HEK293 (cell line): ENCODE results near the gene REPS2.

ENCODE experiments used
- CTCF ChIP-seq: fragments of 450-650 bp; formaldehyde crosslinking; IDR thresholded peaks from 2 replicates; pipeline ENCODE4 v1.5.1; 2016; ENCODE audit warnings: missing biosample characterization, missing genetic modification characterization
- PRDM10 ChIP-seq: fragments of 450-650 bp; formaldehyde crosslinking; IDR thresholded peaks from 2 replicates; pipeline ENCODE4 v1.5.1; 2016; ENCODE audit warnings: missing biosample characterization, missing genetic modification characterization
- PRDM2 ChIP-seq: fragments of 450-650 bp; formaldehyde crosslinking; IDR thresholded peaks from 2 replicates; pipeline ENCODE4 v1.5.1; 2016; ENCODE audit warnings: missing biosample characterization, missing genetic modification characterization, borderline replicate concordance
- REST ChIP-seq: fragments of 450-650 bp; formaldehyde crosslinking; IDR thresholded peaks from 2 replicates; pipeline ENCODE4 v1.5.1; 2016; ENCODE audit warnings: missing biosample characterization, missing genetic modification characterization
- YY1 ChIP-seq: fragments of 450-650 bp; formaldehyde crosslinking; IDR thresholded peaks from 2 replicates; pipeline ENCODE4 v1.5.1; 2018; ENCODE audit warnings: missing biosample characterization, missing genetic modification characterization
- ZBTB10 ChIP-seq: fragments of 450-650 bp; formaldehyde crosslinking; IDR thresholded peaks from 2 replicates; pipeline ENCODE4 v1.5.1; 2016; ENCODE audit warnings: missing biosample characterization, missing genetic modification characterization
- ZNF19 ChIP-seq: fragments of 450-650 bp; formaldehyde crosslinking; IDR thresholded peaks from 2 replicates; pipeline ENCODE4; 2016; ENCODE audit warnings: missing biosample characterization, missing genetic modification characterization, low read depth
- ZNF24 ChIP-seq: fragments of 450-650 bp; formaldehyde crosslinking; IDR thresholded peaks from 2 replicates; pipeline ENCODE4 v1.5.1; 2016; ENCODE audit warnings: missing biosample characterization, missing genetic modification characterization
- ZNF274 ChIP-seq, 2 experiments: fragments of 200-500 bp in 1 of 2; fragments of 450-650 bp in 1 of 2; sonication (Bioruptor generic) in 1 of 2; formaldehyde crosslinking in 1 of 2; IDR thresholded peaks; 2 replicates each; pipeline versions ENCODE4 v1.5.1 to v1.6.1; 2014 to 2016; ENCODE audit warnings: borderline replicate concordance in 1 of 2, inconsistent platforms in 1 of 2, low read length in 1 of 2, missing biosample characterization in 1 of 2, missing genetic modification characterization in 1 of 2
- ZNF354C ChIP-seq: fragments of 450-650 bp; formaldehyde crosslinking; IDR thresholded peaks from 2 replicates; pipeline ENCODE4 v1.5.1; 2016; ENCODE audit warnings: missing biosample characterization, missing genetic modification characterization, low read depth, borderline replicate concordance
- ZNF416 ChIP-seq: fragments of 450-650 bp; formaldehyde crosslinking; IDR thresholded peaks from 2 replicates; pipeline ENCODE4 v1.5.1; 2016; ENCODE audit warnings: missing biosample characterization, missing genetic modification characterization
- ZNF473 ChIP-seq: fragments of 450-650 bp; formaldehyde crosslinking; IDR thresholded peaks from 2 replicates; pipeline ENCODE4 v1.5.1; 2017; ENCODE audit warnings: missing biosample characterization, missing genetic modification characterization
- ZNF76 ChIP-seq: fragments of 450-650 bp; formaldehyde crosslinking; IDR thresholded peaks from 2 replicates; pipeline ENCODE4; 2016; ENCODE audit warnings: low read depth, missing biosample characterization, missing genetic modification characterization, borderline replicate concordance
- ZNF777 ChIP-seq: fragments of 450-650 bp; formaldehyde crosslinking; IDR thresholded peaks from 2 replicates; pipeline ENCODE4 v1.5.1; 2017; ENCODE audit warnings: missing biosample characterization, missing genetic modification characterization, borderline replicate concordance

- TF ChIP-seq ZNF76 (tag by site-specific recombination) (no peak), ZNF473 (no peak), CTCF (no peak), REST (no peak), ZBTB10 (tag by site-specific recombination) (no peak), YY1 (no peak), ZNF24 (tag by site-specific recombination) (no peak), ZNF19 (tag by site-specific recombination) (no peak), ZNF274 (IDR thresholded peaks at IDR 0.05; ENCODE audit: low read length) (no peak), ZNF274 (tag by site-specific recombination; IDR thresholded peaks at IDR 0.05; ENCODE audit: borderline replicate concordance) (no peak), ZNF777 (tag by site-specific recombination) (no peak), ZNF354C (no peak), PRDM2 (no peak), PRDM10 (tag by site-specific recombination) (no peak), ZNF416 (tag by site-specific recombination) (no peak)
These were observed 50.9 kb downstream of the REPS2 start for GRCh38 chrX:16997313-16997712.
